Astrocyte (in vitro differentiated cells and primary cell): ENCODE results near the gene TARS3. TPM values are rescaled to one million over a fixed set of nuclear protein-coding genes. Genes with fewer than 3 reads are reported as not detected.

ENCODE experiments used
- DNase-seq: peaks from one replicate; pipeline ENCODE4 v3.0.0-alpha.2; 2010; ENCODE audit warnings: low read depth
- FAIRE-seq: peaks from 2 replicates; lab custom pipeline; 2011; peaks lifted over from hg19 to GRCh38; lab: Jason Lieb, UNC
- H2AFZ ChIP-seq: 2 replicates; pipeline ENCODE4 v1.6.0; 2012; ENCODE audit warnings: low read depth, low read length, inconsistent platforms
- H3K27ac ChIP-seq: 2 replicates; pipeline ENCODE4 v1.5.1; 2011; ENCODE audit warnings: low read depth, low read length, inconsistent platforms
- H3K27me3 ChIP-seq: 2 replicates; pipeline ENCODE4 v1.6.0; 2011; ENCODE audit warnings: low read length, inconsistent platforms; ENCODE audit not compliant: insufficient read depth
- H3K36me3 ChIP-seq: 2 replicates; pipeline ENCODE4 v1.5.1; 2011; ENCODE audit warnings: low read length, inconsistent platforms; ENCODE audit not compliant: insufficient read depth
- H3K4me1 ChIP-seq: 2 replicates; pipeline ENCODE4 v1.5.1; 2011; ENCODE audit warnings: low read length, inconsistent platforms; ENCODE audit not compliant: insufficient read depth
- H3K4me2 ChIP-seq: 2 replicates; pipeline ENCODE4 v1.6.0; 2012; ENCODE audit warnings: low read length, inconsistent platforms
- H3K4me3 ChIP-seq: 2 replicates; pipeline ENCODE4 v1.5.1; 2011; ENCODE audit warnings: low read depth, mild to moderate bottlenecking, low read length, inconsistent platforms; ENCODE audit not compliant: insufficient read depth
- H3K79me2 ChIP-seq: 2 replicates; pipeline ENCODE4 v1.6.0; 2012; ENCODE audit warnings: mild to moderate bottlenecking, low read length, inconsistent platforms; ENCODE audit not compliant: insufficient read depth
- H3K9ac ChIP-seq: 2 replicates; pipeline ENCODE4 v1.6.0; 2012; ENCODE audit warnings: mild to moderate bottlenecking, low read length, inconsistent platforms
- H3K9me3 ChIP-seq: 2 replicates; pipeline ENCODE4 v1.5.1; 2012; ENCODE audit warnings: low read depth, mild to moderate bottlenecking, low read length, inconsistent platforms; ENCODE audit not compliant: insufficient read depth
- H4K20me1 ChIP-seq: 2 replicates; pipeline ENCODE4 v1.6.0; 2012; ENCODE audit warnings: low read length, inconsistent platforms; ENCODE audit not compliant: insufficient read depth
- H3K27ac Mint-ChIP-seq: one replicate; pipeline ENCODE4 v1.8.0; 2021; ENCODE audit warnings: mild to moderate bottlenecking, mixed read lengths; ENCODE audit not compliant: unreplicated experiment
- H3K27me3 Mint-ChIP-seq: one replicate; pipeline ENCODE4 v1.8.0; 2021; ENCODE audit warnings: low read depth, mixed read lengths; ENCODE audit not compliant: unreplicated experiment
- H3K36me3 Mint-ChIP-seq: one replicate; pipeline ENCODE4 v1.8.0; 2021; ENCODE audit warnings: low read depth, mixed read lengths; ENCODE audit not compliant: unreplicated experiment
- H3K4me1 Mint-ChIP-seq: one replicate; pipeline ENCODE4 v1.8.0; 2021; ENCODE audit warnings: low read depth, mixed read lengths; ENCODE audit not compliant: unreplicated experiment
- H3K4me3 Mint-ChIP-seq: one replicate; pipeline ENCODE4 v1.8.0; 2021; ENCODE audit warnings: mild to moderate bottlenecking, moderate library complexity, mixed read lengths; ENCODE audit not compliant: unreplicated experiment
- H3K9me3 Mint-ChIP-seq: one replicate; pipeline ENCODE4 v1.8.0; 2021; ENCODE audit warnings: mild to moderate bottlenecking, mixed read lengths; ENCODE audit not compliant: unreplicated experiment
- EZH2 ChIP-seq: IDR thresholded peaks from 2 replicates; pipeline ENCODE4 v1.6.1; 2012; ENCODE audit warnings: mild to moderate bottlenecking, low read length, inconsistent platforms; ENCODE audit not compliant: insufficient read depth
- total RNA-seq: library from RNA; stranded (reverse); gene quantifications from 2 replicates; pipeline ENCODE4 v1.2.1, GENCODE V29; 2021
- TF ChIP-seq, protein P1 (sequence below): IDR thresholded peaks from 2 replicates; pipeline ENCODE4 v1.5.1; 2011; ENCODE audit warnings: low read depth, mild to moderate bottlenecking, inconsistent platforms, low read length, moderate library complexity; ENCODE audit not compliant: insufficient read depth

The TARS3 gene
- total RNA-seq, 1 donor from 2014 or later: 15.7 TPM

DNA sequence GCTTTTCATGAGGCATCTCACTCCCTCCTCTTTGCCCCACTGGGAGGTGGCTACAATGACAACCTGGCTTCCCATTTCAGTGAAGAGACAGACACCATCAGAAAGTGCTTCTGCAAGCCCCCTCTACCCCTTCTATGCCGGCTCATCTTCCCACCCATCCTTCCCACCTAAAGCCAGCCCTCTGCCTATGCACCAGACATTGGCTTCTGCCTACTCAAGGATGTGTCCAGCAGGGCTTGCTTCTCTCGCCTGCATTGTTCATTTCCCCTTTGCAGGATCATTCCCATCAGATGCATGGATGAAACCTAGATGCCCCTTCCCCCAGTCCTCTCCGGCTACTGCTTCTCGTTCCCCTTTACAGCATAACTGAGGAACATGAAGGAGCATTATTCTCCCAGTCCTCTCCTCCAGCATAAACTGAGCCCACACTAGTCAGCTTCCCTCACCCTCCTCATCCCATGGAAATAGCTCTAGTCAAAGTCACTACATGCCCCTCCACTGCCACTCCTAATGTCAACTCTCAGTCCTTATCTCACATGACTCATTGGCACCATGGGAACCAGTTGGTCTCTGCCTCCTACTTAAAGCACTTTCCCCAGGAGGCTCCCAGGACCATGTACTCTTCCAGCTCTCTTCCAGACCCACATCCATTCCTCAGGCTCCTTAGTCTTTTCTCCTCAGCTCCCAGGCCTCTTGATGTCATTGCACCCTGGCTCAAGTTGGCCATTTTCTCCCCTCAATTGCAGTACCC, 120.0 kb downstream of the TARS3 start:
- Histone ChIP-seq H3K27me3 (no peaks in the 10 kb centered on the region), H3K4me3 (no peak overlapping the region), H3K27ac (no peak overlapping the region), H3K9ac (no peak overlapping the region), H3K4me2 (no peak overlapping the region), H4K20me1 (no peaks in the 10 kb centered on the region), H3K36me3 (no peaks in the 10 kb centered on the region), H3K9me3 (peaks cover 2% of the 10 kb centered on the region), H3K79me2 (no peaks in the 10 kb centered on the region), H2AFZ (no peak overlapping the region), H3K4me1 (no peaks in the 10 kb centered on the region)
- DNase-seq (no peak), FAIRE-seq (no peak)
- H3K27me3 Mint-ChIP-seq: peaks cover 17% of the 10 kb centered on the region
- TF ChIP-seq EZH2: no peak
- TF ChIP-seq, protein P1, sequence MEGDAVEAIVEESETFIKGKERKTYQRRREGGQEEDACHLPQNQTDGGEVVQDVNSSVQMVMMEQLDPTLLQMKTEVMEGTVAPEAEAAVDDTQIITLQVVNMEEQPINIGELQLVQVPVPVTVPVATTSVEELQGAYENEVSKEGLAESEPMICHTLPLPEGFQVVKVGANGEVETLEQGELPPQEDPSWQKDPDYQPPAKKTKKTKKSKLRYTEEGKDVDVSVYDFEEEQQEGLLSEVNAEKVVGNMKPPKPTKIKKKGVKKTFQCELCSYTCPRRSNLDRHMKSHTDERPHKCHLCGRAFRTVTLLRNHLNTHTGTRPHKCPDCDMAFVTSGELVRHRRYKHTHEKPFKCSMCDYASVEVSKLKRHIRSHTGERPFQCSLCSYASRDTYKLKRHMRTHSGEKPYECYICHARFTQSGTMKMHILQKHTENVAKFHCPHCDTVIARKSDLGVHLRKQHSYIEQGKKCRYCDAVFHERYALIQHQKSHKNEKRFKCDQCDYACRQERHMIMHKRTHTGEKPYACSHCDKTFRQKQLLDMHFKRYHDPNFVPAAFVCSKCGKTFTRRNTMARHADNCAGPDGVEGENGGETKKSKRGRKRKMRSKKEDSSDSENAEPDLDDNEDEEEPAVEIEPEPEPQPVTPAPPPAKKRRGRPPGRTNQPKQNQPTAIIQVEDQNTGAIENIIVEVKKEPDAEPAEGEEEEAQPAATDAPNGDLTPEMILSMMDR: no peak
- no peak overlapping the region for H3K27ac Mint-ChIP-seq
- no peaks in the 10 kb centered on the region for H3K4me1 Mint-ChIP-seq
- no peak overlapping the region for H3K4me3 Mint-ChIP-seq
- peaks cover 3% of the 10 kb centered on the region for H3K9me3 Mint-ChIP-seq
- peaks cover 2% of the 10 kb centered on the region for H3K36me3 Mint-ChIP-seq

Other genes with a start within 250 kb of the TARS3 start
- gene PCSK6, start 234.8 kb downstream of the TARS3 start, total RNA-seq: 0.36 and 1.3 TPM in 2 replicates
- gene TM2D3, start 72.1 kb downstream of the TARS3 start, total RNA-seq: 28.1 and 31.8 TPM in 2 replicates
- not detected in 2 replicates for gene OR4F6, start 79.0 kb upstream of the TARS3 start, total RNA-seq
- gene OR4F15, start 87.7 kb upstream of the TARS3 start, total RNA-seq: not detected in 2 replicates